ENCODE results near the gene SNCB.
"Not testable (repeated sequence)": the region's sequence is repeated elsewhere in the genome, so short reads cannot be mapped to it uniquely, and the experiment has no call there.

Gene SNCB

DNA sequence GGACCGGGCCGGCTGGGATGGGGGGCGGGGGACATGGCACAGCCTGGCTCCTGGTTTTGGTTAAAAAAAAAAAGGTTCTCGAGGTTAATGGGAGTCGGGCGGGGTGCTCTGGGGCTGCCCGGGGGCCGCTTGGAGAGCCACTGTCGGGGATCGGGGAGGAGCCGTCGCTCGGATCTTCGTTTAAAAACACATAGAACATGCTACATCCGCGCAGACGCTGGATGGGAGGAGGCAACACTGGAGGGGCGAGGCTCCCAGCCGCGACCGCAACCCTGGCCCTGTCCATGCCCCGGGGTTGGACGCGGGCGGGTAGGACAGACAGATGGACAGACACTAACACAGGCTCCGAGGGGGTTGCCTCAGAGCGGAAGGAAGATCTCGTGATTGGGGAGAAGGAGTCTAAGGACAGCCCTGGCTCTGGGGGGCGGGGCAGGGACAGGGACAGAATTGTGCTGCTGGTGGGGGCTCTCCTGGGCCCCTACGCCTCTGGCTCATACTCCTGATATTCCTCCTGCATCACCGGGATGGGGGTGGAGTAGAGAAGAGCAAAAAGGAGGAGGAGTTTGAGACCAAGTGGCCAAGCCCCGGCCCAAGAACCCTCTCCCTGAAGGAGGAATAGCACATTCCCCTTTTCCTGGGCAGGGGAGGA is 9.9 kb downstream of the SNCB start:
- DNase-seq, result no peak

DNA sequence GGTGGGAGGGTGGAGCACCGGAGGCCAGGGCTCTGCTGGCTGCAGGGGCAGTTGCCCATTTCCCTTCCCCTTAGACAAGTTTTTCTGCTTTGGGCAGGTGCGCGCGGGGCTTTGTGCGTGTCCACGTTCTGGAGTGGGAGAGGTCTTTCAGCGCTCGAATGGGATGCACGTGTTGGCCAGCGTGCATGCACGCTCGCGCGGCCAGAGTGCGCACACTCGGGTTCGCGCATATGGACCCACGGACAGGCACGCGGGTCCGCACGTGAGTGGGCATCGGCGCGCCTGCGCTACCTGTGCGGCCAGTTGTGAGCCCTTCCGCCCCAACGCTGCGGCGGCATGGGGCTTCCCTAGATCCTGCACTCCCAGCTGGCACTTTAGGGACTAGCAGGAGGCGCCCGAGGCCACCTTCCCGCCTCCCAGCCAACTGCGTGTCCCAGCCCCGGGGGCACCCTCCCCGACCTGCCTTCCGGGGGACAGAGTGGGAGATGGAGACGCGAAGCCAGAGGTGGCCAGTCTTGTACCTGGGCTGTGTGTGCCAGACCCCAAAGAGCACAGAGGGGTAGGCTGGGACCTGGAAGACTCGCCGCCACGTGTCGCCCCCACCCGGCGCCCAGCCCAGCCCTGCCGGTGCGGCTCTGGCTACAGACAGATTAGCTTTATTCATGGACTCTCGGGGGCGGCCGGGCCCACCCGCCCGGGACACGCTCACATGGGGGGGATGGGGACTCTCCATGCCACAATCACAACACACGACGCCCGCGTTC is 10.6 kb downstream of the SNCB start:
- DNase-seq, result no peak

DNA sequence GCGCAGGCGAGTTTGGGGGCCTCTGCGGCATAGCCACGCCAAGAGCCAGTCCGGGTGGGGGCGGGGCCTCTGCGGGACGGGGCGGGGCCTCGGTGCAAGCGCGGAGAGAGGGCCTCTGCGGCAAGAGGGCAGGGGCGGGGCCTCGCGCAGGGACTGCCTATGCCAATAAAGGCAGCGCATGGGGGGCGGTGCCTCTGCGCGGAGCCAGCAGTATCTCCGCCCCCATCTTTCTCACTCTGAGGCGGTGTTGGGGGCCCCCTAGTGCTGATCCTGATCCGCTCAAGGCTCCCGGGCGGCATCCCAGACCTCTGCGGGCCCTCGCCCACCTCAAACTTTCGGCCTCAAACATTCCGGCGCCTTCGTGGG is 11.1 kb downstream of the SNCB start:
- no peak for DNase-seq

DNA sequence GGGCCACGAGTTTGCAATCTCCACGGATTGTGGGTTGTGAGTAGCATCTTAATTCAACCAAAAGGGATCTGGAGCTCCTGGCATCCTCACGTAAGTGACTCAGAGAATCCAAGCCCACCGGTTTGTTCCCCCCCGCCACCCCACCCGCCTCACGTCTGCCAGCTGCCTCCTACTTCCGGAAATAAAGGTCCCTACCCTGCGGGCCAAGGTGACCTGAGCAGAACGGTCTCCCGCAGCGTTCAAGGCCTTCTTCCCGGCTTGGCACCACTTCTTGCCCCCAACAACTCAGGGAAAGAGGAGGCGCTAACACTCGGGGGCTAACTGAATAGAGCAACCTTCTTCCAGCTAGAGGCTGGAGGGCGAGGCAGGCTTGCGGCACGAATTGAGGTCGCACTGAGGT is 11.6 kb downstream of the SNCB start:
- DNase-seq, result no peak

DNA sequence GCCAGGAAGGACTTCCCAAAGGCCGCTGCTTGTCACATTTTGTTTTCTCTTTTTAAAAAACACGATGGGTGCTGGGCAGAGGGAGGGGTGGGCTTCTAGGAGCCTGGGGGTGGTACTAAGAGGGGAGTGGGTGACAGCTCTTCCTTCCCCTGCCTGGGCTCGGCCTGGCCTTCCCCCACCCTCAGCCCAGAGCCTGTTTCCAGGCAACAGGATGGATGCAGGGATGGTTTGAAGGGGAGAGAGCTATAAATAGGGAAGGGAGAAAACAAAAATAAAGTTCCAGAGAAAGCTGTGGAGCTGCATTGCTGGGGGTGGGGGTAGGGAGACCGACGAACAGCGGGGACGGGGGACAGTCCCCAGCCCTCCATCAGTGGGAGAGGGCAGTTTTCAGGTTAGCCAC is 13.8 kb downstream of the SNCB start:
- DNase-seq, result no peak

DNA sequence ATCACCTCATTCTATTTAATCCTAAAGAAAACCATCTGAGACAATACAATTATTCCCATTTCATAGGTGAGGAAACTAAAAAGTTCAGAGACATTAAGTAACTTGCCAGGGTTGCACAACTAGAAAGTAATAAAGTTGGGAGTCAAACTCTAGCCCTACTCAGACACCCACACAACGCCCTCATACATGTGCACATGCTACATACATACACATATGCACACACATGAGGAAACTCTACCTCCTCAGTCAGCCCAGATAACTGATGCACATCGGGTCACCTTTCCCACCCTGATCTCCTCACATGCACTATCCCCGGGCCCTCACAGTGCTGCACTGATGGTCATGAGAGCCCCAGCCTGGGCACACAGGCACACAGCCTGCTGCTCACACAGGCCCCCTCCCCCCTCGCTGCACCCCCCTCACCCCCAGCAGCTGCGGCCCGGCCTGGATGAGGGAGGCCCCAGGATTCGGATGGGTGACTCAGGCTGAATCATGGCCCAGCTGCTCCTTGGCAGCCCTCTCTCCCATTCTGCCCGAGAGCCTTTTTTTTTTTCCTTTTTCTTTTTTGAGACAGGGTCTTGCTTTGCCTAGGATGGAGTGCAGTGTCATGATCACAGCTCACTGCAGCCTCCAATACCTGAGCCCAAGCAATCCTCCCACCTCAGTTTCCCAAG is 15.4 kb downstream of the SNCB start:
- no peak for DNase-seq

DNA sequence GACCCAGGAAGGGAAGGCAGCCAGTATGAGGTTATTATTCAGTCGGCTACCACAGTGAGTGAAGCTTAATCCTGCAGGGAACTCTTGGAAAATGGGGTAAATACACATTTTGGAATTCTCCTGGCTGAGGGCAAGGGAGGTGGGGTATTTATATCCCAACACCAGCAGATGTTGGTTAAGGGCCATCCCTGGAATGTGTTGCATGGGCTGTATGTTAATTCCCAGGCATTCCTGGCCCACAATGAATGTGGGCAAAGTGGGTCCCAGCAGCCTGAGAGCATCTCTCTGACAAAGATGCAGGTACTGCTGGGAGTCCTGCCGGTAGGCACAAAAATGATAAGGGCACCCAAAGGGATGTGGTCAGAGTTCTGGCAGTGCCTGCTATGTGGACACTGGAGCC is 17.5 kb downstream of the SNCB start:
- DNase-seq, result no peak

DNA sequence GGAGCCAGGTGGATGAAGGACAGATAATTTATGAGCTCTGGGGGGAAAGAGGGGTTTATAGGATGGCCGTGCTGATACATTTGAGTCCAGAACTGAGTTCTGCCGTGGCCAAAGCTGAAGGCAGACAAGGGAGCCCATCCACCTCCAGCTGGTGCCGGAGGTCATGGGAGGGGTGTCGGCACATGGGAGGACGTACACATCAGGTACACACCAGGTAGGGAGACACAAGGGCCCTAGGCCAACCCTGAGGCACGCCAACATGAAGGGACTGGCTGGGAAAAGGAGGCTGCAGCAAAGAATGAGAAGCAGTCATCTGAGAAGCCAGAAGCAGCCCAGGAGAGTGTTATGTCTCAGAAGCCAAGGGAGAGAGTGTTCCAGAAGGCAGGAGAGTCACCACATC is 18.3 kb downstream of the SNCB start:
- DNase-seq, result no peak

DNA sequence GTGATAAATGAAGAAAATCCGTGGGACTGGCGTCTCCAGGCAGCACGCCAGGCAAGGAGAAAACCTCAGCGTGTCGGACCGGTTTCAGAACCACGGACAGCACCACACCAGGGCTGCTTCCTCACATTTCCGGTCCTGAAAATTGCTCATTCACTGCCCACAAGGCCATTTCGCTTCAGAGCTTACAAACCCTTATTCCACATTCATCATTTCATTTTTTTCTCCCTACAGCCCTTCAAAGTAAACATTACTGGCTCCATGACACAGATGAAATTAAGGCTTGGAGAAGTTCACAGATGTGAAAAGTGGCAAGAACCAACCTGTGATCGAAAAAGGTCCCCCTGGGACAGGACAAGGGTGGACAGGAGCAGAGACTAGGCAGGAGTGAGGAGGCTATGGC is 18.9 kb downstream of the SNCB start:
- DNase-seq, result no peak

DNA sequence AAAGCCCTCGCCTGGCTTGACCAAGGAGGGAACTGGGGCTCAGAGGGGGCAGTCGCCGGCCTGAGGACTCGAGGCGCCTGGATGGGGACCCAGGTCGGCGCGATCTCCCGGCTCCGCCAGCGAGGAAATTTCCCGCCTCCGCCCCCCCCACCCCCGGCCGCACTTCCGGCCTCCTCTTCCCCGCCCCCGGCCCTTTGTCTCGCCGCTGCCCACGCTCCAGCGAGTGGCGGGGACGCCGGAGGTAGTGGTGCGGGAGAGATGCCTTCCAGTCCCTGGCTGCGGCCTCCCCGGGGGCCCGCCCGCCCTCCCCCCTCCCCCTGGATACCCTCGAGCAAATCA is 19.9 kb downstream of the SNCB start:
- DNase-seq, result no peak

DNA sequence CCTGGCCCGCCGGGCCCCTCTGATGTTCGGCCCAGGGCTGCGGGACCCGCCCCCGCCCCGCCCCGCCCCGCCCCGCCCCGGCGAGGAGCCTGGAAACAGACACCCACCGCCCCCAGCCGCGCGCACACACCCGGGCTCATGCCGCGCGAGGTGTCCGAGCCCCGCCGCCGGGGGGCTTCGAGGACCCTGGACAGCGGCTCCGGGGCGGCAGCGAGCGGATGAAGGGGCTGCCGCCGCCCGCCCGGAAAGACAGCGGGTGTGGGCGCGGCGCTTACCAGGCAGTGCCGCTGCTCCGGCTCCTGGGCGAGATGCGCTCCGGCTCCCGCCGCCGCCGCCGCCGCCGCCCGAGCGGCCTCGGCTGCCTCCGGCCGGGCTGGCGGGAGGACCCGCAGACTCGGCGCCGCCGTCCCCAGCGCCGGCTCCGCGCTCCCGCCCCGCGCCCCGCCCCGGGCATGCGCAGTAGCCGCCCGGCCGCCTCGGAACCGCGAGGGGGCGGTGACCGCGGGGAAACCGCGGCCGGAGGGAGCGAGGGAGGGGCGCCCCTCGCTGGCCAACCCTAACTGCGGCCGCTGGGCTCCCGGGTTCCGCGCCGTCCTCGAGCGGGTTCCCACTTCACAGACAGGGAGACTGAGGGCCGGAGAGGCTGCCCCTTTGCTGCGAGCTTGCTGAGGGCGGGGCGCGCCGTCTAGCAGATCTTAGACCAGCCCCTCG is 20.5 kb downstream of the SNCB start, which contains the start of gene GPRIN1:
Gene GPRIN1, minus strand, starts transcription at position 433 of the 711 bp plus-strand sequence. CDS start 10,322 bp downstream, outside the sequence.
- peak; percentile 27 for DNase-seq

DNA sequence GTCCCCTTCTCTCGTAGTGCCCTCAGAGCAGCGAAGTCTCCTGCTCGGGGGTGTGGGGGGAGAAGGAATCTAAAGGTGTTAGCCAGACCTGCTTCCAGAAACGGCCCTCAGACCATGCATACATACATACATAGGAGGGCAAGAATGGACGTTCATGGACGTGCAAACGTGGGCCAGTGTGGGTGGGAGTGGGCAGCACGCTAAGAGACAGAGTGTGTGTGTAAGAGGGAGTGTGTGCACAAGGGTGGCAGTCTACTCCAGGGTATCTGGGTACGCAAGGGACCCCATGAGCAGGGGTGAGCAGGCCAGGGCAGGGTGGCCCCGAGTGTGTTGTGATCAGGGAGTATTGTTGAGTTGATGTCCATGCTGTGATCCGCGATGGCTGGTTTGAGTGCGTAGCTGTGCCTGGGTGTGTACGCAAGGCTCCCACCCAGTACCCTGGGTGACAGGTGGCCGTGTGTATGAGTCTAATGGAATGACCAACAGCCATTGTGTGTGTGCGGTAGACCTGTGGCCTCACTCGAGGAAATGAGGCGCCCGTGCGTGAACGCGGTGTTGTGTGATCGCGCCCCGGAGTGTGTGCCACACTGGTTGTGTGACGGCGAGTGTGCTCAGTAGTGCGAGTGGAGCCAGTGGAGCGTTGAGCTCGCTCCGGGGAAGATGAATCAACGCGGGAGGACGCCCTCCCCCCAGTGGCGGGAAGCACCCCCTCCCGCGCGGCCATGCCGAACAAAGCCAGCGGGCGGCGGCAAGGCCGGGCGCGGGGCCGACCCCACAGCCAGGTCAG is 21.2 kb downstream of the SNCB start:
- DNase-seq, result no peak

DNA sequence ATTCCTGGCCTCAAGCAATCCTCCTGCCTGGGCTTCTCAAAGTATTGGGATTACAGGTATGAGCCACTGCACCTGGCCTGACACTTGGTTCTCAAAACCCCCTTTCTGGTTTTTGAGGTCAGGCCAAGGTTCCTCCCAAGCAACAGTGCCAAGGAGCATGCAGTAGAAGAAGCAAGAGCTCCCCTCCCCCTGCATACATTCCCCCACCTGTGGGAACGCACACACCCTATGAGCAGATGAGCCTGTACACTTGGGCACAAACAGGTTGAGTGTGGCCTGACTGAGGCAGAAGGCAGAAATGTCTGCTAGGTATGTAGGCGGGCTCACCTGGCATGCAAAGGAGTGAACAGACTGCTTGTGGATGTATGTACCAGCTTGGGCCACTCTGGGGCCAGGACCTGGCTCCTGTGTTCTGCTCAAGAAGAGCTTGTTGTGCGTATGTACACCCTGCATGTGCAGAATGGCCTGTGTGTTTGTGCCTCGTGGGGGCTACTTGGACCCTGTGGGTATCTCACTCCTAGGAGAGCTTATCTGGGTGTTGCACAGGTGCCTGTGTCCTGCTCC is 22.1 kb downstream of the SNCB start:
- DNase-seq, result no peak

DNA sequence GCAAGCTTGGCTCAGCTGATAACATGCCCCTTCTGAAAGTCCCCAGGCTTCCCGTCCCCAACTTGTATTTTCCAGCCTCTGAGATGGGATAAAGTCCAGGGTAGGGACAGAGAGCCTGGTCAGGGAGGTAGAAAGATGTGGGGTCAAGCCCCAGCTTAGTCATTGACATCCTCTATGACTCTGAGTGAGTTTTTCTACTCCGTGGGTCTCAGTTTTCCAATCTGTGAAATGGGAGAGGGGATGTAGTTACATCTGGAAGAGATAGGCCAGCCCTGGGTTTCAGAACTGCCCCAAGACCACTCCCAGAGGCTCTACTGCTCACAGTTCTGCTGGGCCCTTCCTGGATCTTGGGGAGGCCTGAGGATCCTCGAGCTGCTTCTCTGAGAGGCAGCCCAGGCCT is 23.5 kb downstream of the SNCB start:
- no peak for DNase-seq

DNA sequence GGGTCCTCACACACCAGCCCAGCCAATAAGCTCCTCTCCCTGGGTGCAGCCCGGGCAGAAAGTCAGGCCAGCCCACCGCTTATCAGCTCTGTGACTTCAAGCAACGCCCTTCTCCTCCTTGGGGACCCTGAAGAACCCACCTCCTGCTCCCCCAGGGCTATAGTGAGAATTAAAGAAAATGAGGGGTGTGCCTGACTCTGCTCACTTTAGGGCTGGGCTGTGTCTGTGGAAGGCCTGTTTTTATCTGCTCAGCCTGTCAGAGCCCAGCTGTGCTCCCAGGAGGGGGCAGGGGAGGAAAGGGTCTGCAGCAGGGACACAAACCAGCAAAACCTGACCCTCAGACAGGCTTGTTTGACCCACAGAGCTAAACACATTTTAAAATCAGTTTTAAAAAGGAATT is 24.3 kb downstream of the SNCB start:
- DNase-seq, result no peak

DNA sequence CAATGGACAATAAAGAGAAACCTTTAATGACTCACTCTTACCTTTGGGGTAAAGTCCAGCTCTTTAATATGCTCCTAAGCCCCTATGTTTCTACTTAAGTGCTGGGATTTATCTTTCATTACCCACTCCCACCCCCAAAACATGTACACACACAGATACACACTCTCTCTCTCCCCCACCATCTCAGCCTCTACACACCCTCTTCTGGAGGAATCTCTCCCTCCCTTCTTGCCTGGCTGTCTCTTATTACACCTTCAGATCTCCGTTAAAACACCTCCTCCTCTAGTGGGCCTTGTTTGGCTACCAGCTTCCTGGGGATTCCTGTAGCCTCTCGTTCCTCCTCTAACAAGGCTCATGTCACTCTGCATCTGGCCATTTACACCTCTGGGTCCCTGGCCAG is 27.2 kb downstream of the SNCB start:
- DNase-seq, result no peak

DNA sequence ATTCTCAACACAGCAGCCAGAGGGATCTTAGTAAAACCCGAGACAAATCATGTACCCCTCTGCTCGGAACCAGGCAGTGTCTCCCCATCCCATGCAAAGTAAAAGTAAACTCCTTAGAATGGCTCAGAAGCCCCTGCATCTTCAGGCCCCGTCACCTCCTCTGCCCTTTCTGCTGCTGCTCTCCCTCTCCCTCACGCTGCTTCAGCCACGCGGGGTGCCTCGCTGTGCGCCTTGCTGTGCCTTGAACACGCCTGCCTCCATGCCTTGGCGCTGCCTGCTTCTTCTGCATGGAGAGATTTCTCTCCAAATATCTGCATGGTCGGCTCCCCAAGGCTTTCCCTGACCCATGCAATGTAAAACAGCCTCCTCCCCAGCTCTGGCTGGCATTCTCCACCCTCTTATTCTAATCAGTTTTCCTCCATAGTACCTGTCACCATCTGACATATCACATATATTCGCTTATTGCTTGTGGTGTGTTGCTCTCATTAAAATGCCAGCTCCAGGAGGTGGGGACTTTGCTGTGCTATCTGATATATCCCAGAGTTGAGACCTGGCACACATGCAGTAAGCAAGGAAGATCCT is 28.3 kb downstream of the SNCB start:
- no peak for DNase-seq

DNA sequence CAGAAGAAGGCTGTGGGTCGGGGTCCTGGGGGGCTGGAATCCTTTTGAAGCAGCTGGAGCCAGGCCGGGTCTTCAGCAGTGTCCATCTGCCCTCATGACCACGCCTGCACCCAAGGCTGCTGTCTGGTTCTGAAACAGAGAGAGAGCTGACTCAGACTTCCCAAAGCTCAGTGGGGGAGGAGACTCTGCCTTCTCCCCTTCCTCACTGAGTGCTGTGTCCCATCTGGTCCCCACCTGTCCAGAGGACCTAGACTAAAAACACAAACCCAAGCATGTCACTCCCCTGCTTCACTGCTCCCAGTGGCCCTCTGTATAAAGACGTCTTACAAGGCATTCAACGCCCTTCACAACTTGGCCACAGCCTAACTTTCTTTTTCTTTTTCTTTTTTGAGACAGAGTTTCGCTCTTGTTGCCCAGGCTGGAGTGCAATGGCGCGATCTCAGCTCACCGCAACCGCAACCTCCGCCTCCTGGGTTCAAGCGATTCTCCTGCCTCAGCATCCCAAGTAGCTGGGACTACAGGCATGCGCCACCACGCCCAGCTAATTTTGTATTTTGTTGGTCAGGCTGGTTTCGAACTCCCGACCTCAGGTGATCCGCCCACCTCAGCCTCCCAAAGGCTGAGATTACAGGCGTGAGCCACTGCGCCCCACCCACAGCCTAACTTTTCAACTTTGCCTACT is 30.4 kb downstream of the SNCB start:
- not testable (repeated sequence) for DNase-seq

DNA sequence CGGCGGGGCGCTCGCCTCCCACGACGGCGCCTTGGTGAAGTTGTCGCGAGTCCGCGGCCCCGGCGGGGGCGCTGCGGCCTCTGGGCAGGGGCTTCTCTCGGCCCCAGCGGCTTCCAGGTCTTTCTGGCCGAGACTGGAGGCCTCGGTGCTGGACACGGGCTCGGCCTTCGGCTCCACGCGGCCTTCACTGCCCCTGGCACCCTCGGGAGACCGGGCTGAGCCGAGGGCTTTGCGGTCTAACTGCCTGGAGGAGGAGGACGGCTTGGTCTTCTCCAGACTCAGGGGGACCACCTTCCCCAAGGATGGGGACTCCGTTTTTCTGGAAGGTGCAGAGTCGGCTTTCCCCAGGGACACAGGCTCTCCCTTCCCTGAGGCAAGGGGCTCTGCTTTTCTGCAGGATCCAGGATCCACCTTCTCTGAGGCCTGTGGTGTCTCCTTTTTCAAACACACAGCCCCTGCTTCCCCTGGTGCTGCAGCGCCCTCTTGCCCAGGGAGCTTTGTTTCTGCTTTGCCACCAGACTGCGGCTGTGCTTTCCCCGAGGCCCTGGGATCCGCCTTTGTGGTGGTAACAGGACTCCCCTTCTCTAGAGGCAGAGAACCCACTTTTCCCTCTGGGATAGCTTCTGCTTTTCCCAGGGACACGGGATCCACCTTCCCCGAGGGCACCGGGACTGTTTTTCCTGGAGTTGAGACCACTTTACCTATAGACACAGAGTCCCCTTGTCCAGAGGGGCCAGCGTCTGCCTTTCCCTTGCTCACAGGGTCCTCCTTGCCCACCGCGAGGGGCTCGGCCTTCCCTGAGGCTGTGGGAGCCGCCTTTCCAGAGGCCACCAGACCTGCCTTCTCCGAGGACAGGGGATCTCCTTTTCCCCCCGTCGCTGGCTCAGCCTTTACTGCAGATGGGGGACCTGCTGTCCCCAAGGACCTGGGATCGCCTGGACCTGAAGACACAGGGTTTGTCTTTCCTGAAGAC is 32.6 kb downstream of the SNCB start:
- no peak for DNase-seq

All from NCI-H510A (cell line).